B cell (primary cell): Measurements from ENCODE around the gene MMRN1. TPM values are rescaled to one million over a fixed set of nuclear protein-coding genes. Genes with fewer than 3 reads are reported as not detected.

Experiments
- polyA plus RNA-seq: library from polyadenylated mRNA; depleted of rRNA; stranded (reverse); fragments of >200 nt; gene quantifications from 2 replicates; pipeline ENCODE4 v1.2.3, GENCODE V29; 2012
- total RNA-seq, 2 donors: library from RNA; stranded (reverse); fragments of 120-200 nt in 1 of 2; gene quantifications; 1 replicate in 1 of 2; 2 replicates in 1 of 2; pipeline versions ENCODE4 v1.2.3 to v1.2.4, GENCODE V29; 2013 to 2022

The MMRN1 gene
- total and polyA plus RNA-seq, 2 donors (not counting 1 experiment from before 2014, with no cell fraction given), result 0.33 to 0.49 TPM

Other genes starting within 250 kb of the MMRN1 start
- 1.3 and 3.4 TPM in 2 replicates for gene SNCA, start 57.7 kb upstream of the MMRN1 start, total RNA-seq
- 0.48 and 0.71 TPM in 2 replicates for gene SNCA, start 57.7 kb upstream of the MMRN1 start, polyA plus RNA-seq
- 39.5 and 42.9 TPM in 2 replicates for gene CCSER1, start 232.5 kb downstream of the MMRN1 start, total RNA-seq
- 10.7 and 13.7 TPM in 2 replicates for gene CCSER1, start 232.5 kb downstream of the MMRN1 start, polyA plus RNA-seq